HG03025 (cell line): ENCODE results near the gene GON7.
"Not testable (repeated sequence)": the region's sequence is repeated elsewhere in the genome, so short reads cannot be mapped to it uniquely, and the experiment has no call there.

Experiments
- ATAC-seq: cut with Tn5 transposase; IDR thresholded peaks from one replicate; pipeline ENCODE4 v1.9.1; 2021; ENCODE audit warnings: mild to moderate bottlenecking, moderate library complexity; ENCODE audit not compliant: unreplicated experiment, low FRiP score

Gene GON7

GRCh38 chr14:93201155-93201704 lies 5.6 kb downstream of the GON7 start:
- no peak for ATAC-seq

- no peak for ATAC-seq
These were observed 6.3 kb downstream of the GON7 start for GRCh38 chr14:93200553-93200952.

GRCh38 chr14:93199031-93199430 lies 7.8 kb downstream of the GON7 start:
- no peak for ATAC-seq

- no peak for ATAC-seq
These were observed 11.4 kb downstream of the GON7 start for GRCh38 chr14:93195316-93195999.

GRCh38 chr14:93186956-93187355 lies 19.9 kb downstream of the GON7 start:
- ATAC-seq: no peak

- no peak for ATAC-seq
These were observed 20.4 kb downstream of the GON7 start for GRCh38 chr14:93186466-93186865.

GRCh38 chr14:93185349-93185720 lies 21.5 kb downstream of the GON7 start:
- ATAC-seq: peak; percentile 11

- peak; percentile 86 for ATAC-seq
These were observed 22.2 kb downstream of the GON7 start, which contains the start of the genes LYSET and MOAP1 for GRCh38 chr14:93184391-93185348. Gene LYSET, plus strand, starts transcription at chr14:93185317. Its CDS starts 89 bp downstream, at chr14:93185406. Gene MOAP1, minus strand, starts transcription at chr14:93184897. Its CDS starts 655 bp downstream, at chr14:93184242.

GRCh38 chr14:93183596-93184317 lies 23.1 kb downstream of the GON7 start:
- ATAC-seq: no peak

GRCh38 chr14:93175492-93175891 lies 31.4 kb downstream of the GON7 start:
- no peak for ATAC-seq

GRCh38 chr14:93174731-93175130 lies 32.1 kb downstream of the GON7 start:
- not testable (repeated sequence) for ATAC-seq

GRCh38 chr14:93173943-93174395 lies 32.9 kb downstream of the GON7 start:
- ATAC-seq: no peak

GRCh38 chr14:93171376-93171775 lies 35.5 kb downstream of the GON7 start:
- no peak for ATAC-seq

- ATAC-seq: not testable (repeated sequence)
These were observed 36.7 kb downstream of the GON7 start for GRCh38 chr14:93170141-93170540.

- ATAC-seq: not testable (repeated sequence)
These were observed 37.2 kb downstream of the GON7 start for GRCh38 chr14:93169619-93170018.

- not testable (repeated sequence) for ATAC-seq
These were observed 38.3 kb downstream of the GON7 start for GRCh38 chr14:93168610-93169009.

GRCh38 chr14:93165271-93166265 lies 41.3 kb downstream of the GON7 start:
- ATAC-seq: not testable (repeated sequence)

GRCh38 chr14:93163564-93163963 lies 43.3 kb downstream of the GON7 start:
- no peak for ATAC-seq

GRCh38 chr14:93161411-93161940 lies 45.4 kb downstream of the GON7 start:
- no peak for ATAC-seq
